ENCODE results near the gene NADSYN1. TPM values are rescaled to one million over a fixed set of nuclear protein-coding genes. Genes with fewer than 3 reads are reported as not detected.

The NADSYN1 gene
- total RNA-seq, 1 experiment from 2014 or later = 34.7 TPM

- Histone ChIP-seq H3K27me3 (no peaks in the 10 kb centered on the region), H3K9me3 (no peaks in the 10 kb centered on the region), H3K36me3 (no peaks in the 10 kb centered on the region), H3K4me3 (no peak overlapping the region)
- no peak for DNase-seq
Observed at GRCh38 chr11:71489311-71490043, 36.5 kb downstream of the NADSYN1 start.

DNA sequence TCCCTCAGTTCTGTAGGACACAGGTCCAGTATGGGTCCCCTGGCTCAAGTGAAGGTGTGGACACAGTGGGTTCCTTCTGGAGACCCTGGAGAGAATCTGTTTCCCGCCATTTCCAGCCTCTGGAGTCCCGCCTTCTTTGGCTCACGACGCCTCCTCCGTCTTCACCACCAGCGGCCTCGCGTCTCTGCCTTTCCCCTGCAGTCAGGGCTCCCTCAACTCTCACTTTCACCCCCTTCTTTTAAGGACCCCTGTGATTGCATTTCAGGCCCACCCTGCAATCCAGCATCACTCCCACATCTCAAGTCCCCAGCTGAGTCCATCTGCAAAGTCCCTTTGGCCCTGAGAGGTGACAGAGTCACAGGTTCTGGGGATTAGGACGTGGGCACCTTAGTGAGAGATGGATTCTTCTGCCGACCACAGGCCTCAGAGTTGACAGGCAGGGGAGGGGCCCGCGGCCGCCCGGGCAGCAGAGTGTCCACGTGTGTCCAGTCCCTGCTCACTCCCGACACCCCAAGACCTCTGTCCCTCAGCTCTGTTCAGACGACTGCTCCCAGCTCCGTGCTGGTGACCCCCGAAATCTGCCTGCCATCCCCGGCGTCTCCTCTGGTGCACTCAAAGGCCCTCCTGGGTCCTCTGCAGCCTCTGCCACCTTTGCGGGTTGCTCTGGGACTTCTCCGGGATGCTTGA, 37.2 kb downstream of the NADSYN1 start:
- Histone ChIP-seq H3K36me3 (no peaks in the 10 kb centered on the region), H3K27me3 (no peaks in the 10 kb centered on the region), H3K9me3 (no peaks in the 10 kb centered on the region), H3K4me3 (no peak overlapping the region)
- no peak for DNase-seq

- Histone ChIP-seq H3K27me3 (no peaks in the 10 kb centered on the region), H3K9me3 (no peaks in the 10 kb centered on the region), H3K36me3 (no peaks in the 10 kb centered on the region), H3K4me3 (no peak overlapping the region)
- DNase-seq = no peak
Observed at GRCh38 chr11:71490731-71491390, 37.9 kb downstream of the NADSYN1 start.

DNA sequence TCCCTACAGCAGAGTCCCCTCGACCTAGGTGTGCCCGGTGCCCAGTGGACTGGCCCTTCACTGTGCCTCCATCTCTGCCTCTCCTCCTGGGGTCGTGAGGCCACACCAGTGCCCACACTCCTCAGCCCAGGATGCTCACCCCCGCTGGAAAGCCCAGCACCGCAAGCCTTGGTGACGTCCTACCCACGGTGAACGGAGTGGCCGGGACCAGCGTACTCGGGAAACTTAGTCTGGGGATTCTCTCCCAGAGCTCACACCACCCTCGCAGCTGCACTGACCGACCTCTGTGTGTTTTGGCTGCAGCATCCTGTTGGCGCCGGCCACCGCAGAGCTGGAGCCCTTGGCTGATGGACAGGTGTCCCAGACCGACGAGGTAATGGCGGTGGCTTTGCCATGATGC, 38.5 kb downstream of the NADSYN1 start:
- H3K4me3 ChIP-seq = no peak overlapping the region
- DNase-seq = no peak
- H3K27me3 ChIP-seq = no peaks in the 10 kb centered on the region
- H3K36me3 ChIP-seq = no peaks in the 10 kb centered on the region
- no peaks in the 10 kb centered on the region for H3K9me3 ChIP-seq

- no peaks in the 10 kb centered on the region for H3K9me3 ChIP-seq
- no peaks in the 10 kb centered on the region for H3K36me3 ChIP-seq
- H3K27me3 ChIP-seq = no peaks in the 10 kb centered on the region
- H3K4me3 ChIP-seq = no peak overlapping the region
- DNase-seq = no peak
Observed at GRCh38 chr11:71491940-71492339, 38.9 kb downstream of the NADSYN1 start.

DNA sequence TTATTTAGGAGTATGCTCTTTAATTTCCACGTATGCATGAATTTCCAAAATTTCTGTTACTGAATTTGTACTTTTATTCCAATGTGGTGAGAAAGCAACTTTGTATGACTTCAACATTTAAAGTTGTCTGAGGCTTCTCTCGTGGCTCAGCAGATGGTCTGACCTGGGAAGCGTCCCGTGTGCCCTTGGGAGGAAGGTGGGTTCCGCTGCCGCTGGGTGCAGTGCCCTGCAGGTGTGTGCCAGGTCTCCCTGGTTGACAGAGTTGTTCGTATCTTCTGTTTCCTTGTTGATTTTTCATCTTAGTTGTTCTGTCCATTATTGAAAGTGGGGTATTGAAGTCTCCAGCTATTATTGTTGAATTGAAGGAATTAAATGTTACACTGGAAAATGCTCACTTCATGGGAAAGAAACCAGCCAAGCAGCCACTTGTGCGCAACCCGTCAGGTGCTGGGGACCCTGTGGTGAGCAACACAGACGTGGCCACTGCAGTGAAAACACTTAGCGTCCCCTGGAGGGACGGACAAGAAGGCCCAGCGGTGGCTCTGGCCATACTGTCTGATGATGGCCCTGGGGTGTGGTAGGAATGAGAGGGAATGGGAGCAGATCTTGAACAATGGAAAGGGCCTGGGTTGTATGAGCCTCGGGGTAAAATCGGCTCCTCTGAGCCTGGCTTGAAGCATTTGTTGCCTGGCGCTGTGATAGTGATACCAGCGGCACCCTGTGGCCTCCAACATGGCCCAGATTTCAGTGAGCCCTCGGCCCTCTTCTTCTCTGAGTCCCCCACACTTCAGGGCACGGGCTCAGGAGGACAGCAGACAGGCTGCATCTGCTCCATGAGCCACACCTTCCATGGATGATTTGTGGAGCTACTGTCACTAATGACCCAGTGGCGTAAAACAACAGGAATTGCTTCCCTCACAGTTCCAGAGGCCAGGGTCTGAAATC, 42.6 kb downstream of the NADSYN1 start:
- Histone ChIP-seq H3K27me3 (no peaks in the 10 kb centered on the region), H3K36me3 (peaks cover 13% of the 10 kb centered on the region), H3K4me3 (no peak overlapping the region), H3K9me3 (no peaks in the 10 kb centered on the region)
- no peak for DNase-seq

GRCh38 chr11:71496421-71496820, 43.4 kb downstream of the NADSYN1 start:
- no peaks in the 10 kb centered on the region for H3K9me3 ChIP-seq
- no peak for DNase-seq
- H3K27me3 ChIP-seq = no peaks in the 10 kb centered on the region
- no peak overlapping the region for H3K4me3 ChIP-seq
- H3K36me3 ChIP-seq = peaks cover 13% of the 10 kb centered on the region

- Histone ChIP-seq H3K4me3 (no peak overlapping the region), H3K36me3 (peaks cover 13% of the 10 kb centered on the region), H3K9me3 (no peaks in the 10 kb centered on the region), H3K27me3 (no peaks in the 10 kb centered on the region)
- no peak for DNase-seq
Observed at GRCh38 chr11:71498091-71498490, 45.1 kb downstream of the NADSYN1 start.

- no peaks in the 10 kb centered on the region for H3K27me3 ChIP-seq
- DNase-seq = peak; percentile 29
Observed at GRCh38 chr11:71499125-71499524, 46.1 kb downstream of the NADSYN1 start.

DNA sequence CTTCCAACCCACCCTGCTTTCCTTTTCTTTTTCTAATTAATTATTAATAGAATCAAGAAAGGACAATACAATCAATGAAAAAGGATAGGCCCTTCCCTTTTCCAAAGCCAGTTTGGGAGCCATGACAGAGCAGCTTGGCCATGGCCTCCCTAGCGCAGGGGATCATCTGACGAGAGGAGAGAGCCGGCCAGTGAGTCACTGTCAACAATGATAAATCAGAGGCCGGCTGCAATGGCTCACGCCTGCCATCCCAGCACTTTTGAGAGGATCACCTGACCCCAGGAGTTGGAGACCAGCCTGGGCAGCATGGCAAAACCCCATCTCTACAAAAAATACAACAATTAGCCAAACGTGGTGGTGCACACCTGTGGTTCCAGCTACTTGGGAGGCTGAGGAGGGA, 46.5 kb downstream of the NADSYN1 start:
- DNase-seq = peak; percentile 31
- no peaks in the 10 kb centered on the region for H3K9me3 ChIP-seq
- H3K36me3 ChIP-seq = peaks cover 13% of the 10 kb centered on the region
- no peaks in the 10 kb centered on the region for H3K27me3 ChIP-seq
- H3K4me3 ChIP-seq = no peak overlapping the region

More at GRCh38 chr11:71499125-71499524, 46.1 kb downstream of the NADSYN1 start:
- Histone ChIP-seq H3K9me3 (no peaks in the 10 kb centered on the region), H3K36me3 (peaks cover 13% of the 10 kb centered on the region), H3K4me3 (no peak overlapping the region)

DNA sequence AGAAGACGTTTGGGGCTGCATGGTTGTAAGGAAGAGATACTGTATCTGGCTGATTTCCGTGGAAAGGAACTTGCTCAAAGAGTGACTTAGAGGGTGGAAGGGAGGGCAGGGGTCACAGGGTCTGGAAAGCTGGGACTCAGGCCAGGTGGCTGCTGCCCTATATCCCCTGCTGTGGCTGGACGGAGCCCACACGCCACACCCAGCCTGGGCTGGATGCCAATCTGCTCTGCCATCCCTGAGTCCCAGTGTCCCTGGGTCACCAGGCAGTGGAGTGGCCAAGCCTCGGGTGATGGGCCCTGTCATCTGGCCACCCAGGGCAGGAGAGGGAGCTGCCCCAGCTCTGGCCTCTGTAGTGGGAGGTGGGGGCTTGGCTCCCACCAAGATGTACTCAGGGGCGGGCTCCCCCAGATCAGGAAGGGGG, 47.6 kb downstream of the NADSYN1 start:
- peak; percentile 20 for DNase-seq
- Histone ChIP-seq H3K4me3 (no peak overlapping the region), H3K36me3 (peaks cover 13% of the 10 kb centered on the region)

GRCh38 chr11:71501071-71501985, 48.3 kb downstream of the NADSYN1 start:
- Histone ChIP-seq H3K9me3 (no peaks in the 10 kb centered on the region), H3K36me3 (peaks cover 13% of the 10 kb centered on the region)
- no peak for DNase-seq

More for the DNA sequence above, 47.6 kb downstream of the NADSYN1 start:
- Histone ChIP-seq H3K27me3 (no peaks in the 10 kb centered on the region), H3K9me3 (no peaks in the 10 kb centered on the region)

DNA sequence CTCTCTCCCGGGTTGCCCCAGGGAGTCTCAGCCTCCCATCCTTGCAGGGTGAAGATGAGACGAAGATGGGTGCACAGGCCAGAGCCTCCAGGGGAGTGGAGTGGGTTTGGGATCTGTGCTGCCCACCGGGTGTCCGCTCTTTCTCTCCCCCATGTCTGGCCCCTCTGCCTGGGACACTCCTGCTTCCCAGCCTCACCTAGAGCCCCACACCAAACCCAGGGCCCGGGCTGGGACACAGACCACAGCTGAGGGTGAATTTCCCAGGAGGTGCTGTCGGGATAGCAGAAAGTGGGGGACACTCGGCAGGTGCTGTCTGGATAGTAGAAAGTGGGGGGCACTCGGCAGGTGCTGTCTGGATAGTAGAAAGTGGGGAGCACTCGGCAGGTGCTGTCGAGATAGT, 49.0 kb downstream of the NADSYN1 start:
- H3K9me3 ChIP-seq = no peaks in the 10 kb centered on the region
- DNase-seq = no peak
- no peak overlapping the region for H3K4me3 ChIP-seq
- no peaks in the 10 kb centered on the region for H3K27me3 ChIP-seq
- H3K36me3 ChIP-seq = peaks cover 13% of the 10 kb centered on the region

More at GRCh38 chr11:71501071-71501985, 48.3 kb downstream of the NADSYN1 start:
- Histone ChIP-seq H3K4me3 (no peak overlapping the region), H3K27me3 (no peaks in the 10 kb centered on the region)

DNA sequence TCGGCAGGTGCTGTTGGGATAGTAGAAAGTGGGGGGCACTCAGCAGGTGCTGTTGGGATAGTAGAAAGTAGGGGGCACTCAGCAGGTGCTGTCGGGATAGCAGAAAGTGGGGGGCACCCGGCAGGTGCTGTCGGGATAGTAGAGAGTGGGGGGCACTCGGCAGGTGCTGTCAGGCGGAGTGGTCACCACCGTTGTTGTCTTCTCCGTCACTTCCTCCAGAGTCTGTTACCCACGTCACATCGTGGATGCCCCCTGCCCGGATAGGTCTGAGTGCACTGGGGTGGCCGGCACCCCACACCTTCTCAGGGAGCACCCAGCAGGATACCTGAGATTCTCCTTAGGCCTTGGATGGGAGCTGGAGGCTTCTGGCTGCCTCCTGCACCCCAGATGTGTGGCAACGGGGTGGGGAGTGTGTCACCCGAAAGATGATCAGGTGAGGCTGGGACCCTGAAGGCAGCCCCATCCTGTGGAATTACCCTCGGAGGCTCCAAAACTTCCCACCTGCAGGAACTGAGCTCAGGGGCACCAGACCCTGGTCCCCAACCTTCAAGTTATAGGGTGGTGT, 50.0 kb downstream of the NADSYN1 start:
- Histone ChIP-seq H3K9me3 (no peaks in the 10 kb centered on the region), H3K36me3 (peaks cover 13% of the 10 kb centered on the region), H3K4me3 (no peak overlapping the region), H3K27me3 (no peaks in the 10 kb centered on the region)
- DNase-seq = no peak

DNA sequence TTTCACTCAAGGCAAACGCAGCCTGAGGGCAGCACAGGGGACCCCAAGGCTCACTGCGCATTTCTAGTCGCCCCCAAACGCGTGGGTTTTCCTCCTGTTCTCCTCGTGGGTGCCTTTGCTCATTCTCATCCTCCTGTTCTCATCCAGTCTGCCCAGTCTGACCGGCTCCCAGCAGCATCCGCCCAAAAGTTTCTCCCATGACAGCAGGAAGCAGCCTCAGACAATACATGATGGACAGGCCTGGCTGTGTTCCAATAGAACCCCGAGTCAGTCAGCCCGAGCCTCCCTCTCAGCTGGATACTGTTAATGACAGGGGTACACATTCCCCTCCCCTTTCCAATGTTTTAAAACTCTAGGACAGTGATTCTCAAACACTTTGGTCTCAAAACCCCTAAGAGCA, 51.5 kb downstream of the NADSYN1 start:
- peaks cover 1% of the 10 kb centered on the region; the same call in 1 of the 2 replicates for H3K36me3 ChIP-seq
- DNase-seq = no peak

More for the DNA sequence above, 51.5 kb downstream of the NADSYN1 start:
- no peaks in the 10 kb centered on the region for H3K27me3 ChIP-seq
- no peak overlapping the region for H3K4me3 ChIP-seq
- H3K9me3 ChIP-seq = peaks cover 5% of the 10 kb centered on the region; the same call in 1 of the 2 replicates

Data from MG63 (cell line).